Activated CD8-positive, alpha-beta memory T cell treated with anti-CD3 and anti-CD28 coated beads for 4 hours (primary cell): Measurements from ENCODE around the gene LRRC75A.
"Not testable (repeated sequence)": the region's sequence is repeated elsewhere in the genome, so short reads cannot be mapped to it uniquely, and the experiment has no call there.

Experiments
- DNase-seq, 2 donors: peaks; one replicate each; pipeline ENCODE4 v3.0.0-alpha.2; 2020; ENCODE audit warnings: low read depth in 2 of 2

The LRRC75A gene

DNA sequence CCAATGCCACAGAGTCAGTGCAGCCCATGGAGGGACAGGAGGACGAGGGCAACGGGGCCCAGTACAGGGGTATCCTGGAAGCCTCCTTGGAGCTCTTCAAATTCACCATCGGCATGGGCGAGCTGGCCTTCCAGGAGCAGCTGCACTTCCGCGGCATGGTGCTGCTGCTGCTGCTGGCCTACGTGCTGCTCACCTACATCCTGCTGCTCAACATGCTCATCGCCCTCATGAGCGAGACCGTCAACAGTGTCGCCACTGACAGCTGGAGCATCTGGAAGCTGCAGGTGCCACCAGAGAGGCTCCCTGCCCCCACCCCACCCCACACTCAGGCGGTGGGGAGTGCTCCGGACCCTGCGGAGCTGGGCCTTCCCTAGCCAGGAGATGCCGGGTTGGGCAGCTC, 60.0 kb downstream of the LRRC75A start:
- no peak for DNase-seq

DNA sequence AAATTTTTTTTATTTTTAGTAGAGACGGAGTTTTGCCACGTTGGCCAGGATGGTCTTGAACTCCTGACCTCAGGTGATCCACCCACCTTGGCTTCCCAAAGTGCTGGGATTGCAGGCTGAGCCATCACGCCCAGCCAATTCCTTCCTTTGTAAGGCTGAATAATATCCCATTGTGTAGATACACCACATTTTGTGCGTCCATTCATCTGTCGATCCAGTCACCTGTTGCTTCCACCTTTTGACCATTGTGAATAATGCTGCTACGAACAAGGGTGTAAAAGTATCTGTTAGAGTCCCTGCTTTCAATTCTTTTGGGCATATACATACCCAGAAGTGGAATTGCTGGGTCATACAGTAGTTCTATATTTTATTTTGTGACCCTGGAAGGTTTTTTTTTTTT, 61.3 kb downstream of the LRRC75A start:
- DNase-seq = no peak

DNA sequence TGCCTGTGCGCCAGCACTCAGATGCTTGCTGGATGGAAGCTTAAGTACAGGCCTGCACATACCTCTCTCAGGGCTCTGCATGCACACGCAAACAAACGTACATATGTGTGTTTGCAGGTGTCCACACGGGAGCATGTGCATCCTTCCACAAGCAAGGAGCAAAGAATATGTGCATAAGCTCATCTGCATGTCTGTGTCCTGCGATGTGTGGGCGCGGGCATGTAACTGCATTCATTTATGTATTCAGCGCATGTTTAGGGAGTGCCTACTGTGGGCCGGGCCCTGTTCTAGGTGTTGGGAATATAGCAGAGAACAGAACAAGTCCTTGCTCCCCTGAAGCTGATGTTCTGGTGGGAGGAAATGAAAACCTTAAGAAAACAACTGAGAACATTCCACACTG, 62.9 kb downstream of the LRRC75A start:
- DNase-seq = no peak

DNA sequence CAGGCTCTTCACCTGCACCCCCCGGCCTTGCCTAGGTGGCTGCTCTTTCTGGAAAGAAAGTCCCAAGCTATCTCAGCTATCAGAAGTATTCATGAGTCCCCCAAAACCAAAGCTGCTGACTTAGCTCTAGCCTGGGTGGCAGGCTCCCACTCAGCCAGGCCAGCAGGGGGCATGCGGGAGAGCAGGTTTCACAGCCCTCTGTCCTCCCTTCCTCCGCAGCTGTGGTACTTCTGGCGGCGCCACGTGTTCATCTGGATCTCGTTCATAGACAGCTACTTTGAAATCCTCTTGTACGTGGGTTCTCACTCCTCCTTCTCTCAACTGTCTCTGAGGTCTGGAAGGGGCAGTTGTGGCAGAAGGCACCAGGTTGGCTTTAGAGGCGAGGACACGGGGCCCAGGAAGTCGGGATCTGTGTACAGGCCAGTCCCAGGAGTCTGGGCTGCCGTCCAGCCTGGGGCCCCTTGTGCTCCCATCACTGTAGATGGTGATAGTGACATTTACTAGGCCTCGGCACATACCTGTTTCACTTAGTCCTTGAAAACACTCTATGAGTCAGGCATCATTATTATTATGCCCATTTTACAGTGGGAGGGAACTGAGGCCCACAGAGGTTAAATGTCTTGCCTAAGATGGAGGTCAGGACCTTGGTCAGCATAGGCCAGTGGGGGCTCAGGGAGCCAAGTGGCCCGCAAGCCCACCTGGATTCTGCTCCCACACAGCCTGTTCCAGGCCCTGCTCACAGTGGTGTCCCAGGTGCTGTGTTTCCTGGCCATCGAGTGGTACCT, 63.7 kb downstream of the LRRC75A start:
- DNase-seq = no peak

DNA sequence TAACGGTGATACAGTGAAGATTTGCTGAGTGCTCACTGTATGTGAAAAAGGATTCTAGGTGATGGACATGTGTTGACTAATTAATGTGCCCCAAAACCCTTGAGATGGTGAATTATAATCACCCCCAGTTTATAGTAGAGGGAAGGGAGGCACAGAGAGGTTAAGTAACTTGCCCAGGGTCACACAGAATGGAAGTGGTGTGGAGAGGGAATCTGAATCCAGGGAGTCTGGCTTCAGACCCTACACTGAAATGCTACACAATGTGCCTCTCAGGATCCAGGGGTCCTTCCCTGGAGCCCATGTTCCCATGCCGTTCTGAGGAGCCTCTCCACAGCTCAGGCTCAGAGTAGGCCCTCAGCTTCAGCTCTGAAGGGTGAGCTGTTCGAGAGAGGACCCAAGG, 65.0 kb downstream of the LRRC75A start:
- no peak for DNase-seq

DNA sequence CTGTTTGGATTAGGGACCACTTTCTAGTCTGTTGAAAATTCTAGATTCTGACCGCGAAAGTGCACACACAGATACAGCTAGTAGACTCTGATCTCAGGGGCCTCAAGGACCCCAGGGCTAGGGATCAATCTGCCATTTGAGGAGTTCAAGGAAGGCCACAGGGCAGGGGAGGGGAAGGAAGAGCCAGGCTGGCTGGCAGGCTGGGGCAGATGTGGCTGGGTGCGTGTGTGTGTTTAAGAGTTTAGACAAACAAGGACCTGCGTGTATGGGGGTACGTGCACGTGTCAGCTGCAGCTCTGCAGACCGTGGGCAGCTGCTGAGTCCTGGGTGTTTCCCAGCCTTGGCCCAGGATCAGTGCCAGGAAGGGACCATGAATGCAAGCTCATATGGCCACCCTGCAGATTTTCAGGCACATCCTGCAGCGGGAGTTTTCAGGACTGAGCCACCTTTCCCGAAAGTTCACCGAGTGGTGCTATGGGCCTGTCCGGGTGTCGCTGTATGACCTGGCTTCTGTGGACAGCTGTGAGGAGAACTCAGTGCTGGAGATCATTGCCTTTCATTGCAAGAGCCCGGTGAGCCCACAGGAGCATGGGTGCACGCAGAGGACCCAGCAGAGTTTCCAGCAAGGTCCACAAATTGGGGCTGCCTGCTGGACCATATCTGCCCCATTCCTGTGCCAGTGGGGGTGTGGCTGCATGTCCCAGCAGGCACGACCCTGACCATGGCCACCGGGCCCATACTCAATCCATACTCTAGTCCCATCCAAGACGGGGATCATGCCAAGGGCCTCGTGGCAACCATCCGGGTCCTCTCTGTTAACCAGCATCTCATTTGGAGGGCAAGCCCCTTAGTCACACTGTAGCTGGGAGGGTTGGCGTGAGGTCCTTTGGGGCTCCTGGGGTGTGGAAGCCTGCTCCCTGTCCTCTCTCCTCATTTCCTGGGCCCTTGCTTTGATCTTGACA, 66.0 kb downstream of the LRRC75A start:
- no peak for DNase-seq

DNA sequence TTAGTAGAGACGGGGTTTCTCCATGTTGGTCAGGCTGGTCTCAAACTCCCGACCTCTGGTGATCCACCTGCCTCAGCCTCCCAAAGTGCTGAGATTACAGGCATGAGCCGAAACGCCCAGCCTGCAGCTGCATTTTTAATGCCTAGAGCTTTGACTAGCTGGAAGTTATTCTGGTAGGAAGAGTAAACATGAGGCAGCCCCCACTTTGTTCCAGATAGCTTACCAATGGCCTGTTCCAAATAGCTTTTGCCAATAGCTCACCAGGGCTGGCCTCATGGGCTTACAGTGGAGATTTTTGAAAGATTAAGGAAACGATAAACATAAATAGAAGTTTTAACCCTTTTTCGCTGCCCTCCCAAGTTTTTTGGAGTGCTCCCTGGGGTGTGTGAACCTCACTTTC, 66.8 kb downstream of the LRRC75A start:
- no peak for DNase-seq

DNA sequence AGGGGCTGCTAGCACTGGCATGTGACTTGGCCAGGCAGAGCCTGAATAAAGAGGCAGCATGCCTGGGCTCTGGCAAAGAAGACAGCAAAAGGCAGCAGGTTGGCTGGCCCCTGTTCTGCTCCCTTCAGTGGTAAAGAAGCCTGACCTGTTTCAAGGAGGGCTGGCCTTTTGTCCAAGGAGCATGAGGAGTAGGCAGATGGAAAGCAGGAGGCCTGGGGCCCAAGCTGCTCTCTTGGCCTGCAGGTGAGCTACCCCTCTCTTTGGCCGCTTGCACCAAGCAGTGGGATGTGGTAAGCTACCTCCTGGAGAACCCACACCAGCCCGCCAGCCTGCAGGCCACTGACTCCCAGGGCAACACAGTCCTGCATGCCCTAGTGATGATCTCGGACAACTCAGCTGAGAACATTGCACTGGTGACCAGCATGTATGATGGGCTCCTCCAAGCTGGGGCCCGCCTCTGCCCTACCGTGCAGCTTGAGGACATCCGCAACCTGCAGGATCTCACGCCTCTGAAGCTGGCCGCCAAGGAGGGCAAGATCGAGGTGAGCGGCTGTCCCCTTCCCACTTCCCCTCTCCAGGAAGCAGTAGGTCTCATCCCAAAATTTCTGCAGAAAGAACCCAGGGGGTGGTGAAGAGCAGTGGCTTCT, 68.6 kb downstream of the LRRC75A start:
- DNase-seq = no peak

DNA sequence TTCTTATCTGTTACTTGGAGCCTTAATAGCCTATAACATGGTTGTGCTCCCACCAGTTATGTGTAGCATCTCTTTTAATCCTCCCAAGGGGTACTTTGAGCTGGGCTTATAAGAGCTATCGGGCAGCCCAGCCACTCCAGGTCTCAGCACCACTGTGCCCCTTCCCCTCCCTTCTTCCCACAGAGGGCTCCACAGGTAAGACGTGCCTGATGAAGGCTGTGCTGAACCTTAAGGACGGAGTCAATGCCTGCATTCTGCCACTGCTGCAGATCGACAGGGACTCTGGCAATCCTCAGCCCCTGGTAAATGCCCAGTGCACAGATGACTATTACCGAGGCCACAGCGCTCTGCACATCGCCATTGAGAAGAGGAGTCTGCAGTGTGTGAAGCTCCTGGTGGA, 69.6 kb downstream of the LRRC75A start:
- DNase-seq = no peak

DNA sequence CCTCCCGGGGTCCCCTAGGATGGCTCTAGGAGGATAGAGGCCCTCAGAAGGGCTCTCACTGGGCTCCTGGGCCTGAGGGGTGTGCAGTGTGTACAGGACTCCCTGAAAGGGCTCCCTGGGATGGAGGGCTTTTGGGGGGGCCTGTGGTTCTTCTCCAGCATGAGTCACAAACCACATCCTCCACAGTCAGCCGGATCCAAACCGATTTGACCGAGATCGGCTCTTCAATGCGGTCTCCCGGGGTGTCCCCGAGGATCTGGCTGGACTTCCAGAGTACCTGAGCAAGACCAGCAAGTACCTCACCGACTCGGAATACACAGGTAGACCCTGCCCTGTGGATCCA, 72.1 kb downstream of the LRRC75A start:
- DNase-seq = no peak

DNA sequence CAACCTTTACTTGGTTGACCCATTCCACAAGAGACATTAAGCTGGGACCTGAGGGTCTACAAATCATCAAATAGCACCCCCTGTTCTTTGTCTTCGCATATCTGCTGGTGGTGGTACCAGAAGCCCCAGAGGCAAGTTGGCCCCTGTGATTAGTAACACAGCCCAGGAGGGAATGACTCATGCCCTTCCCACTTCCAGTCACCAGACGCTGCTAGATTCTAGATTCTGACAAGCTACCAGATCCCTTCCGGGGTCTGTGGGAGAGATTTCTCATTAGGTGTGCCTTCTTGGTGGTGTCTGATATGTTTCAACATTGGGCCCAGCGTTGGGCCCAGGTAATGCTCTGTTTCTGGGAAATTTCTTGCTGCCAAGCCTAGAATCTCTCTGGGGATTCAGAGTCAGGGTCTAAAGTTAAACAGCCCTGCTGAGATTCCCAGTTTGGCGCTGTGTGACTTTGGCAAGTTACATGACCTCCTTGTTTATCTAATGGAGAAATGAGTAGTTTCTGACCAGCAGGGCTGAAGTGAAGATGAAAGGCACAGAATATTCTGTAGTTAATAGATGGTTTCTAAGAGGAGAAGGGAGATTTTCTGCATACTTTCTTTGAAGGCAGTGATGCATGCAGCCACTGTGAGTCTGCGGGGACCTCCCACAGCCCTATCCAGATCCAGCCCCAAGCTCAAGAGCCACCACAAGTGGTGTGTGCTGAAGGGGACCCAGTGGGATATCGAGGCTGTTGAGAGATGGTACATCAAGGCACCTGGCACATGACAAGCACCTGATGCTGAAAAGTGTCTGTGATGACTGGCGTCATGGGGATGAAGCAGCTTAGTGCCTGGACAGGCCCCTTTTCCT, 72.7 kb downstream of the LRRC75A start:
- DNase-seq = peak in 1 of 2 donors; percentile 62

DNA sequence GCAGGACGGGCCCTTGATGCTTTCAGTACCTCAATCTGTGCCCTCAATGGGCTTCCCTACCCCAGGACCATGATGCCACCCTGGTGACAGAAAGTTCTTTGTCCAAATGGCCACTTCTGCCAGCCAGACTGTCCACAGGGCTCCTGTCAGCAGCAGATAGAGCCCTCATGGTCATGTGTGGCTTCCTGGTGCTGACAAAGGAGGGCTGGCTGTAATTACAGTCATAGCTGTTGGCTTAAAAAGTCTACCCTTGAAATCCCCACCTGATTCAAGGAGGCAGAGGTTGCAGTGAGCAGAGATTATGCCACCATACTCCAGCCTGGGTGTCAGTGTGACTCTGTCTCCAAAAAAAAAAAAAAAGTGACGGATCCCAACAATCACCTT, 73.3 kb downstream of the LRRC75A start:
- no peak for DNase-seq

DNA sequence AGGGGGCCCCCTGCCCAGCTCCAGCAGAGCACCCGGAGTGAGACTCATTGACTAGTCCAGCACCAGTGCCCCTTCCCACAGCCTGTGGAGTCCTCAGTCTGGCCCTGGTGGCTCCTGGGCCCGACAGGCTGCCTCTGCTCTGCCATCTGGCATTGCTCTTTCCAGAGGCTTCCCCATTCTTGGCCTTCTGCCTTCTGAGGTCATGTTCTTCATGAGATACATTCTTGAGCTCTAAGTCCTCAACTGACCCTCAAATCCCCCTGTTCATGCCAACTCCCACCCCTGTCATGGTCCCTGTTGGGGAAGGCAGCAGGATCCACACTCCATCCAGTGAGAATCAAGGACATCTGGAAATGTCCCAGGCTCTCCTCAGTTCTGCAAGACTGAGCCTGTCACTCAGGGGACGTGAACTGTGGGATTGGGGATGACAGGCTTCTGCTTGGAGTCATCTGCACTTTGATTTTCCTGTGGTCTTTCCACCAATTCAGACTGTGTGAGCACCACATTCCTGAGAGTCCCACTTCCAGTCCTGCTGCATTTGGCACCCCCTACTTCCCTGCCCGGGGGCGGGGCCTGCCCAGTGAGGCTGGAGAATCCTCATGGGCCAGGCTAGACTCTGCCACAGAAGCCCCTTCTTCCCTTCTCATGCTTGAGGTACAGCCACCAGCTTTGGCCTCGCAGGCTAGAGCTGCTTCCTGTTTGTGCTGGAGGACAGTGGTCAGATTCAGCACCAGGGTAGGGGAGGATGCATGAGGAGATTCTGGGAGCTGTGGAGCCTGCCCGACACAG, 73.9 kb downstream of the LRRC75A start:
- no peak for DNase-seq

DNA sequence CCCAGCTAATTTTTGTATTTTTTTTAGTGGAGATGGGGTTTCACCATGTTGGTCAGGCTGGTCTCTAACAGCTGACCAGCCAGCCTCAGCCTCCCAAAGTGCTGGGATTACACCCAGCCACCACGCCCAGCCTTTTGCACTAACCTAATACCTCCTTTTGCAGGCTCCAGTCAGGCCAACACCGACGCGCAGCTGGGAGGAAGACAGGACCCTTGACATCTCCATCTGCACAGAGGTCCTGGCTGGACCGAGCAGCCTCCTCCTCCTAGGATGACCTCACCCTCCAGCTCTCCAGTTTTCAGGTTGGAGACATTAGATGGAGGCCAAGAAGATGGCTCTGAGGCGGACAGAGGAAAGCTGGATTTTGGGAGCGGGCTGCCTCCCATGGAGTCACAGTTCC, 74.6 kb downstream of the LRRC75A start:
- DNase-seq = no peak

DNA sequence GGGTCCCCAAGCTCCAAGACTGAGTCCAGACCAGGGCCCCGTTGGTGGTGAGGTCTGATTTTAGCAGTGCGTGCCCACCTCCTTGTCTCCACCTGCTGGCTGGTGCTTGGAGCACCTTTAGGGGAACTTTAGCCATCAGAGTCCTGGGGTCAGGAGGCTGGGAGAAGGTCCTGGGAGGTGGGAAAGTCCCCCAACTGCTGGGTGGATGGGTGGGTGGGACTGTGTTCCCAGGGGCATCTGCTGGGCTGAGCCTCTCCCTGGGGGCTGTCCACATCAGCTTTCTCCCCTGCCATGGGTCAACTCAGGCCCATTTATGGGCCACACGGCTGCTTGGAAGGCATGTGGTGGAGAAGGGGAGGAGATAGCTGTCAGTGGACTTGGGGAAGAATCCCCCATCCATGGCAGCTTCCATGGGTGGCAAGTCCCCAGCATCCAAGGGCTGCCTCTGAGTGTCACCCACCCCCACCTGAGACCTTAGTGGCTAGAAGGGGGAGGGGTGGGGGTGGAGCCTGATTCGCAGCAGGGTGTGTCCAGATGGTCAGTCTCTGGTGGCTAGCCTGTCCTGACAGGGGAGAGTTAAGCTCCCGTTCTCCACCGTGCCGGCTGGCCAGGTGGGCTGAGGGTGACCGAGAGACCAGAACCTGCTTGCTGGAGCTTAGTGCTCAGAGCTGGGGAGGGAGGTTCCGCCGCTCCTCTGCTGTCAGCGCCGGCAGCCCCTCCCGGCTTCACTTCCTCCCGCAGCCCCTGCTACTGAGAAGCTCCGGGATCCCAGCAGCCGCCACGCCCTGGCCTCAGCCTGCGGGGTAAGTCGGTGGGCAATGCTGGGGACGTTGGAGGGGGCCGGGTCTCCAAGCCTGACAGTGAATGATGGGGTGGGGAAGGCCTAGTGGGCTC, 76.7 kb downstream of the LRRC75A start, which contains the start of gene TRPV2:
Gene TRPV2 (plus strand): TSS at position 541 of the 894 bp plus-strand sequence. CDS start 2,098 bp downstream, outside the sequence.
- no peak for DNase-seq

DNA sequence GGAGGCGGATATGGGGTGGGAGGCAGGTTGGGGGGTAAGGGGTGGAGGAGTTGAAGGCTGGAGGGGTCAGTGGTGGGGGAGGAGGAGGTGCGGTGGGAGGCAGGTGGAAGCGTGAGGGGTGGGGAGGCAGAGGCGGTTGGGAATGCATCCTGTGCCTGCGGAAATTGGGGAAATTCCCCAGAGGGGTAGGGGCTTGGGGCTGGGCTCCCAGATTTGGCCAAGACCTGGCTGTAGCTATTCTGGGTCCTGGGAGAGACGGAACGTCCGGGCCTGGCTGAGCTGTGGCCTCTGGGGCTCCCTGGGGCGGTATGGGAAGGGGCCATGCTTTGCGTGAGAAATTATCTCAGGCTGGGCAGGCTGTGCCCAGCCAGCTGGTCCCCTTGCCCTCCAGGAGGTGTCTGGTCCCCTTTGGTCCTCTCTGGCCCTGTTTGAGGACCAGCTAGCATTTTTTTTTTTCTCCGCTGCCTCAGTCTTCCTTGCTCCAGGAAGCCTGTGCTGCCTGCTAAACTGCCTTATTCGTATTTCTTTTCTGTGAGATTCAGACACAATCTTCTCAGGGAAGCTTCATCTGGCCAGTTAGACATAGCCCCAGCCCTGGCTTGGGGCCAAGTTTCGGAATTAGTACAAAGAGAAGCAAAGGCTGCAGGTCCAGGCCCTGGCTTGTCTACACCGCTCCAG, 83.9 kb downstream of the LRRC75A start:
- no peak for DNase-seq

DNA sequence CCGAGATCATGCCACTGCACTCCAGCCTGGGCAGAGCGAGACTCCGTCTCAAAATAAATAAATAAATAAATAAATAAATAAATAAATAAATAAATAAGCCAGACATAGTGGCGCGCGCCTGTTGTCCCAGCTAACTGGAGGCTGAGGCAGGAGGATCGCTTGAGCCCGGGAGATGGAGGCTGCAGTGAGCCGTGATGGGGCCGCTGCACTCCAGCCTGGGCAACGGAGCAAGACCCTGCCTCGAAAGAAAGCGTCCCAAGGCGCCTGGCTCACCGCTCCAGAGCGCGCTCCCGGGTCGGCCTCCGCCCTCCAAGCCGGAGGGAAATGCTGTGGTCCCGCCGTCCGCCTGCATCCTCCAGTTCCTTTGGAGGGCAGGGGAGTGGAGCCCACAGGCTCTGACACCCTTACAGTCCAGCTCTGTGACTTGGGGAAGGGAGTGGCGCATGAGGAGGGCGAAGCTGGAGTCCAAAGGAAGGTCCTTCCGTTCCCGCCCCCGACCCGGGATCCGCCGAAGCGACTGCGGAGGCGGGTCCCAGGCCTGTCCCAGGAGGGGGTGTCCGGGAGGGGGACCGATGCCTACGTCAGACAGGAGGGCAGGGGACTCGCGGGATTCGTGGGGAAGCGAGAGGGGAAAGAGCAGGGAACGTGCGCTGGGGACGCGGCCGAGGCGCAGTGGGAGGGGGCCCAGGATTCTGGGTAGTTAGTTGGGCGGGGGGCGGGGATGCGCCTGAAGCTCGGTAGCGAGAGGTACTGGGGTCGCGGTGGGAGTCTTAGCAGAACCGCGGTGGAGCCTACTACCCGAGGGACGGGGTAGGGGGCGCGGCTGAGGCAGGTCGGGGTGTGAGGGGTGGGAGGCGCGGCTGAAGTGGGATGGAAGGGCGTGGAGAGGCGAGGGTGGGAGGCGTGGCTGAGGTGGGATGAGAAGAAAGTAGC, 85.0 kb downstream of the LRRC75A start:
- DNase-seq = no peak

DNA sequence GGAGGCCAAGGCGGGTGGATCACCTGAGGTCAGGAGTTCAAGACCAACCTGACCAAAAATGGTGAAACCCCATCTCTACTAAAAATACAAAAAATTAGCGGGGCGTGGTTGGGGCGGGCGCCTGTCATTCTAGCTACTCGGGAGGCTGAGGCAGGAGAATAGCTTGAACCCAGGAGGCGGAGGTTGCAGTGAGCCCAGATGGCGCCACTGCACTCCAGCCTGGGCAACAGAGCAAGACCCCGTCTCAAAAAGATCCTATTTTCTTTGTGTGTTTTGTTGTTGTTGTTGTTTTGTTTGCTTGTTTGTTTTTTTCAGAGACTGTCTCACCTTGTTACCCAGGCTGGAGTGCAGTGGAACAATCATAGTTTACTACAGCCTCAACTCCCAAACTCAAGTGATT, 88.1 kb downstream of the LRRC75A start:
- DNase-seq = not testable (repeated sequence)
